Peyer's patch (tissue), 4 donors: ENCODE data around the gene FAM111A.

Source experiments
- CTCF ChIP-seq, 6 experiments: fragments of 450-650 bp in 4 of 6; fragments of 200-600 bp in 2 of 6; sonication (generic) in 1 of 6; IDR thresholded peaks; one replicate each; pipeline ENCODE4 v1.5.1; 2017 to 2019; ENCODE audit warnings: antibody characterized with exemption in 6 of 6, mild to moderate bottlenecking in 3 of 6, moderate library complexity in 1 of 6
- POLR2A ChIP-seq, 2 donors: fragments of 450-650 bp; IDR thresholded peaks; one replicate each; pipeline ENCODE4 v1.5.1; 2017; ENCODE audit warnings: antibody characterized with exemption in 2 of 2, mild to moderate bottlenecking in 2 of 2, moderate library complexity in 2 of 2

GRCh38 chr11:59201353-59201752 lies 58.7 kb downstream of the FAM111A start:
- TF ChIP-seq CTCF (IDR thresholded peaks at IDR 0.05) (peak in 4 of 6 experiments; percentile 26 to 29 (median 28)), POLR2A (IDR thresholded peaks at IDR 0.05) (no peak)
